IPS-18c (cell line): ENCODE results near the gene HOXD9.

Experiments used
- H3K4me3 ChIP-seq: 2 replicates; pipeline ENCODE4 v1.7.0; 2013; ENCODE audit warnings: low read depth, mild to moderate bottlenecking, low read length, moderate library complexity; ENCODE audit not compliant: insufficient read depth
- H3K9me3 ChIP-seq: one replicate; pipeline ENCODE4 v1.6.1; 2013; ENCODE audit warnings: mild to moderate bottlenecking, low read length, moderate library complexity; ENCODE audit not compliant: control insufficient read depth, insufficient read depth

Gene HOXD9

DNA sequence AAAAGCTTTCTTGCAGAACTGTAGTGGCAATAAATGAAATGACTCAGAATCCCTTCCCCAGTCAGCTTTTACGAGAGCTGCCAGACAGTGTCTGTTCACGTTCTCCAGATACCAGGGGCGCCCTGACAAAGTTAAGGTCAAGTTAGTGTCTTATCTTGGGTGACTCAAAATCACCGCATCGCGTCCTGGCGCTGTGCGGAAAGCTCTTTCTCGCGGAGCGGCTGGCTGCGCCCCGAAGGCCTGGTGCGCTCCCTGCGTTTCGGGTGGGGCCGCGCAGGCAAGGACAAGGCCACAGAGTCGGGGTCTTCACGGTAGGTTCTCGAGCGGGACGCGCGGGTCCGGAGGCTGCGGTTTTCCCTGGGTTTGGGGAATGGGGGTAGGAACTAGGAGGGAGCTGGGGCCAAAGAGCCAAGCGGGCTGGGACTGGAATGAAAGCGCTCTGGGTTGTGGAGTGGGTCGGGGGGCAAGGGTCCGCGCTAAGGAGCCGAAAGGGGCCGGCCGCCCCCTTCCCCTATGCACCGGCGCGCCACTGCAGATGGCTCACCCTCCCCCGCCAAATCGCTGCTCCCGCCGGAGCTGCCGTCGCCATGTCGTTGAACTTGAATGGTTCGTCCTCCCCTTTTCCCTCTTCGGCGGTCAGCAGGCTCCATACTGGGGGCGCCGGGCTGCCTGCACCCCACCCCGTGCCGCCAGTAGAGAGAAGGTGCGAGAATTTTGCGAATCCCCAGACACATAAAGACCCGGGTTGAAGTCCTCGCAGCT is 18.0 kb upstream of the HOXD9 start:
- Histone ChIP-seq H3K9me3 (peaks cover 2% of the 10 kb centered on the region), H3K4me3 (0 out of 2 replicates have a peak overlapping the region, but pooled peaks have one; percentile 15)

DNA sequence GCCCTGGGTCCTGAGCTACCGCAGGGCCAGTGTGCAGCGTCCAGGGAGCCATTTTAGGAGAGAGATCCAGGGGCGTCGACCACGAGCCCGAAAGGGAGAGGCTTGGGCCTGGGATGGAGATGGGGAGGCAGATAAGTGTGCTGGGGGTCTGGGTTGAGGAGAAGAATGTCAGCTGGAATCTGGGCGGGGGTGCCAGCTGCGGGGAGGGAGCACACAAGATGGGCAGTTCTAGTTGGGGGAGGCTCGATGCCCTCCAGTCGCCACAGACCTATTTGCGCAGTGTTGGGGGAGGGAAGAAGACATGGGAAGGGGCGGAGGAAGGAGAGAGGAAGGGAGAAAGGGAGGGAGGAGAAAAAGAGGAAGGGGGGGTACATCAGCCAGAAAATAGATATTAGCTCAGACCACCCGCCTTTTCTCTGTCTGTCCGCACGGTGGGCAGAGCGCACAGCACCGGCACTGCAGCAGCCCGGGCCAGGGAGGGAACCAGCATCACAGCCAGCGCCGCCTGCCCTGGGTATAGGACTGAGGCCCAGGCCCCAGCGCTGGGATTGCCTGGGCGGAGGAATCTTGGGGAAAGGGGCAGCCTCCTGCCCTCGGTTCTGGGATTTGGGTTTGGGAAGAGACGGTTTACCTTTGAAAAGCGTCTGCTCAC is 17.3 kb upstream of the HOXD9 start:
- H3K4me3 ChIP-seq = 0 out of 2 replicates have a peak overlapping the region, but pooled peaks have one; percentile 15
- no peaks in the 10 kb centered on the region for H3K9me3 ChIP-seq

DNA sequence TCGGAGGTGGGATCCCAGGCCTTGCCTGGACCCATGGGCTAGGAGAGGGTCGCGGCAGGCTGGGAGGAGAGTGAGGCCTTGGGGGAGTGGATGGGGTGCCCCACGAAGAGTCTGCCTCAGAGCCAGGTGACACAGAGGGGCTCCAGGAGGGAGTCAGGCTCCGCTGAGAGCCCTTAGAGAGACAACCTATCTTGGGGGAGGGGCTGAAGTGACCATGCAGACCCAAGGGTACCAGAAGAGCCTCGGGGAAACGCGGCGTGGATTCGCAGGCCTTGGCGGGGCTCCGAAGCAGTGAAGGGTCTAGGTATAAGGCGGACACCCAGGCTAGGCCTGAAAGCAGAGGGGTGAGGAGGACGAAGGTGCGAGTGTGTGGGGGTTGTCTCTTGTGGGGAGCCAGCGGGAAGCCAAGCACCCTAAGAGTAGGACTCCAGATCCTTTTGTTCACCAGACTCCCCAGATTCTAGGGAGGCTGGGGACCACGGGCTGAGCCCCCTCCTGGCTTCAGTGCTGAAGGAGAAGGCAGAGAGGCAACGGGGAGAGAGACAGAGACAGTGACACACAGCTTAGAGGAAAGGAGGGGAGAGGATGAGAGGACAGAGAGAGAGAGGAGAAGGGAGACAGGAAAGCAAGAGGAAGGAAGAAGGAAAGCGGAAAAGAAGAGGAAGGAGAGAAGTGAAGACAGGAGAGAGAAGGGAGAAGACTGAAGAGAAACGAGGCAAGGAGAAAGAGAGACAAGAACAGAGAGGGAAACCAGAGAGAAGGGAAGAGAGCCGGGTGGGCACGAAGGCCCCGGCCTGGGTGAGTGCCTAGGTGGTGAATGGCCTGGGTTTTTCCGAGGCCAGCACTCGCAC is 16.6 kb upstream of the HOXD9 start:
- Histone ChIP-seq H3K9me3 (no peaks in the 10 kb centered on the region), H3K4me3 (no peak overlapping the region; the same call in 1 of the 2 replicates)

DNA sequence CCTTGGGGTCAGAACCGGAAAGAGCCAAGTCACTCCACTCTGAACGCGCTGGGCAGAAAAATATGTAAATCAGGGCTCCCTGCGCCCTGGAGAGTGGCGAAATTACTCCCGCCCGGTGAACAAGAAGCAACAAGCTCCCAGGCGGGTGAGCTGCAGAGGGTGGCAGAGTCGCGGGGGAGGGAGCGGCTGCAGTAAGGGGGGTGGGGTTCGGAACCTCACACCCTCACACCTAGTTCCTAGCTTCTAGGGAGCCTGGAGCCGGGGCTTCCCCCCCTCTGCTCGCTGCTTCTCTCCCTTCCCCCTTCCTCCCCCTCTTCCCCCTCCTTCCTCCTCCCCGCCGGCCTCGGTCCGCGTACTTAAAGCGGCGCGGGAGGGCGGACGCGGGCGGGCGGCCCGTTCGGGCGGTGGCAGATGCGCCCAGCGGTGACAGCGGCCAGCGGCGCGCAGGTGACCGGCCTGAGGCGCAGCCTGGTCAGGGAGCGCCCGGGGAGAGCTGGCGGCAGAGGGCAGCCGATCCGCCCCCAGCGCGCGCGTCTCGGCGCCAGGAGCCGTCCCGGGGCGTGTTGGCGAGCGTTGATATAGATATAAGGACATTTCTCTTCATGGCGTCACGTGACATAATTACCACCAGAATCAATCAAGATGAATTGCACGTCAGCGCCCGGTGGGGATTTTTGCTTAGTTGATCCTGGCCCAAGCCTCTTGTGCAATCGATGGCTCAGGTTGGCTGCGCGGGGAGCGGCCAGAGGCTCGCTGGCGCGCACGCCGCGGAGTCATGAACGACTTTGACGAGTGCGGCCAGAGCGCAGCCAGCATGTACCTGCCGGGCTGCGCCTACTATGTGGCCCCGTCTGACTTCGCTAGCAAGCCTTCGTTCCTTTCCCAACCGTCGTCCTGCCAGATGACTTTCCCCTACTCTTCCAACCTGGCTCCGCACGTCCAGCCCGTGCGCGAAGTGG is 15.7 kb upstream of the HOXD9 start, which contains the start of gene HOXD11:
Gene HOXD11 (plus strand): TSS at position 700 of the 959 bp plus-strand sequence. CDS start 76 bp downstream, at position 776.
- H3K4me3 ChIP-seq = peak within 1 kb of the TSS; percentile 28

DNA sequence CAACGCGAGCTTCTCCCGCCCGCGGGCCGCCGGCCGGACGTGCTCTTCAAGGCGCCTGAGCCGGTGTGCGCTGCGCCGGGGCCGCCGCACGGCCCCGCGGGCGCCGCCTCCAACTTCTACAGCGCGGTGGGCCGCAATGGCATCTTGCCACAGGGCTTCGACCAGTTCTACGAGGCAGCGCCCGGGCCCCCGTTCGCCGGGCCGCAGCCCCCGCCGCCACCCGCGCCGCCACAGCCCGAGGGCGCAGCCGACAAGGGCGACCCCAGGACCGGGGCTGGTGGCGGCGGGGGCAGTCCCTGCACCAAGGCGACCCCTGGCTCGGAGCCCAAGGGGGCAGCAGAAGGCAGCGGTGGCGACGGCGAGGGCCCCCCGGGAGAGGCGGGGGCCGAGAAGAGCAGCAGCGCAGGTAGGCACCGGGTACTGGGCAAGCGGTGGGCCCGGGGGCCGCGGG is 14.8 kb upstream of the HOXD9 start:
- Histone ChIP-seq H3K9me3 (no peaks in the 10 kb centered on the region), H3K4me3 (no peak overlapping the region)

More for the DNA sequence above, 15.7 kb upstream of the HOXD9 start, which contains the start of gene HOXD11:
- no peaks in the 10 kb centered on the region for H3K9me3 ChIP-seq

DNA sequence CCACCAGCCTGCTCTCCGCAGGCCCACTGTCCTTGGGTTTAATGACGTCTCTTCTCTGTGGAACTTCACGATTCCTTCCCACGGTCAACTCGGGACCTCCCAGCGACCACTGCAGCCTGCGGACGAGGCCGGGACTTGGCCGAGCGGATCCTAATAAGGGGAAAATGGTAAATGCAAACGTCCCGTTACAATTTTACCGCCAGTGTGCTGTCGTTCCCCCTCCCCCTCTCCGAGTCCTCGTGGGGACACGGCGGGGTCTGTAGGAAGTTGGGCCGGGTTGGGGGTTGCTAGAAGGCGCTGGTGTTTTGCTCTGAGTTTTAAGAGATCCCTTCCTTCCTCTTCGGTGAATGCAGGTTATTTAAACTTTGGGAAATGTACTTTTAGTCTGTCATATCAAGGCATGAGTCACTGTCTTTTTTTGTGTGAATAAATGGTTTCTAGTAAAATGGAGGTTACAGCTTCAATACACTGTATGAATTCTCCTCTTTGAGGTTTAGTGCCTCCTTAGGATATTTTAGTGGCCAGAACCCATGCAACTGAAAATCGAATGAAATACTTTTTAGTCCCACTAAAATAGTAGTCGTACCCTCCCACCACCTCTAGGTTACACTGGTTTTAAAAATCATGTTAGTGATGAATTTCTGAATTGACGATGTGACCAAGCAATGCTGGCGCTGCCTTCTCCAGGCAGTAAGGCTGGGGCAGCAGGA is 13.2 kb upstream of the HOXD9 start:
- H3K4me3 ChIP-seq = no peak overlapping the region
- H3K9me3 ChIP-seq = no peaks in the 10 kb centered on the region

DNA sequence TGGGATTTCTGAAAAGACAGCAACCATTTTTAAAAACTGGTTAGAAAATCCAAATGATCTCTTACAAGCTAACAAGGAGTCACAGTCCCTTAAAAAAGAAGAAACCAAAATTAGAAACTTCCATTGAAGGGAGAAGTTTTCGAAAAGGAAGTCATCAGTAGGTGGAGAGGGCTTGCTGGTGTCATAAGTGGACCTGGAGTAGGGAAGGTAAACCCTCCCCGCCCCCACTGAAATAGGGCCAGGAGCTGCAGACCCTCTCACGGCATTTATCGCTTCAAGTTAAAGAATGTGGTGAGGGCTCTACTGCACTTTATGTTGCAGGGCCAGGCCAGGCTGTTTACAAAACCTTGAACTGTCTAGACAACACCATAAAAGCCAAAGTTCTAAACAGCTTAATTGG is 12.6 kb upstream of the HOXD9 start:
- Histone ChIP-seq H3K4me3 (no peak overlapping the region), H3K9me3 (no peaks in the 10 kb centered on the region)

DNA sequence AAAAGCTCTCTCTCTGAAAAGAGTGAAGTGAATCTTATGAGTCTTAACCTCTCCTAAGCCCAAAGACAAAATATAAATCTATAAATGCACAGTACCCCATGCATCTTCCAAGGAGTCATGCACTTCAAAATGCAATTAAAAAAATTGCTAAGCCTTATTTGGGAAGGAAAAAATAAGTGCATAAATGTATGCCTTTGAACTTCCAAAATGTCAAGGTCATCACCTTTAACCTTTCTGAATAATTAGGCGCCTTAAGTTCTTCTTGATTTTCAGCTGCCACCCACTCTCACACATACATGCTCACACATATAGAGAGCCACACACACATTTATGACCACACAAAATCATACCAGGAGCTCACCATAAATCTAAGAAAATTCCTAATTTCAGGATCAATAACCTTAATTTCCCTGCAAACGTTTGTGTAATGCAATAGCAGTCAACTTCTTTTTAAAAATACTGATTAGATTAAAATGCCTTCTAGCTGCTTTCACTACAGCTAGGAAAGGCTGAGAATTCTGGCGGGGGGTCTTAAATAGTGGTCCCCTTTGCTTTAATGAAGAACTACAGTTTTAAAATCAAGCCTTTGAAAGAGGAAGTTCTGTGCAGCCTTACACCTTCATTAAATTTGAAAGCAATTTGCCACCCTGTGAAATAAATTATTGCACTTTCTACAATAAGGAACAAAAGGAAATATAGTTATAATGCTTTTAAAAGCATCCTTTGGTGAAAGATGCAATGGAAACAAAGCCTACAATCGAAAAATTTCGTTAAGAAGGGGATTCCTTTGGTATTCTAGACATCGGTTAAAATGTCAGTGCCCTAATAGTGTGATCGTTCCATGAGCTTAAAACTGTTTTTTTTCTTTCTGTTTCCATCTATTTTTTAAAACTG is 11.9 kb upstream of the HOXD9 start:
- no peak overlapping the region for H3K4me3 ChIP-seq
- H3K9me3 ChIP-seq = no peaks in the 10 kb centered on the region

DNA sequence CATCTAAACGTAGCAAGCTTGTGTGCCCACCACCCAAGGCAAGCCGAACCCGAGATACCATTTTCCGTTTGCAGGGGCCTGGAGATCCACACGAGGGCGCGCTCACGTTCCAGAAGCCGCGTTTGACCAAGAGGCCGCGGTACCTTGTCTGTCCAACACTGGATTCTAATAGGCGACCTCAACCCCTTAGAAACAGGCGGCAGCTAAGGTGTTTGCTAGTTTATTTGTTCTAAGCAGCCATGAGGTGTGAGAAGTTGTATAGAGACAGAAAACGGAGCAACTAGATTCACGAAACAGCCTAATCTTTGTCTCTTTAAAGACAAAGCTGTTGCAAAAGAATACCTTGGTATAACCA is 11.2 kb upstream of the HOXD9 start:
- Histone ChIP-seq H3K9me3 (no peaks in the 10 kb centered on the region), H3K4me3 (no peak overlapping the region)

DNA sequence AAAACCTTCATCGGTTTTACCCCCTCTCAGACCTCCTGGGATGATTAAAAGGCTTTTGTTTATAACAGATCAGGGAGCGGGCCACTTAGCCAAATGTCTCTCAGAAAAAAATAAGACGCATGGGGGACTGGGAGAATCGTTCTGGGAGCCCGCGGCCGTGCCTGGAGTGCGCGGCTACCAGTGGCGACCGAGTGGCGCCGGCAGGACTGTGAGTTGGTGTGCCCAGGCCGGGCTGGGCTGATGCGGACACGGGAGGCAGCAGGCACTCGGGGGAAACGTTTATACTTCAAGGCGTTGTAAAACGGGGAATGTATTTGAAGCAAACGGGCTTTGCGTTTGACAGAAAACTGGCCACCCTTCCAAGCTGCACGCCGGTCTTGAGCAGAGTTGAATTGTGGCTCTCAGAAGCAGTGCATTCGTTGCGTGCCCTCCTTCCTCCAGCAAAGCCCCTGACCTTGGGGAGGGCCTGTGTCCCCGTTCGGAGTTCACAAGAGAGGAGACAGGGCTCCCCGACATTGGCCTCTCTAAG is 10.6 kb upstream of the HOXD9 start:
- H3K4me3 ChIP-seq = no peak overlapping the region
- H3K9me3 ChIP-seq = no peaks in the 10 kb centered on the region

DNA sequence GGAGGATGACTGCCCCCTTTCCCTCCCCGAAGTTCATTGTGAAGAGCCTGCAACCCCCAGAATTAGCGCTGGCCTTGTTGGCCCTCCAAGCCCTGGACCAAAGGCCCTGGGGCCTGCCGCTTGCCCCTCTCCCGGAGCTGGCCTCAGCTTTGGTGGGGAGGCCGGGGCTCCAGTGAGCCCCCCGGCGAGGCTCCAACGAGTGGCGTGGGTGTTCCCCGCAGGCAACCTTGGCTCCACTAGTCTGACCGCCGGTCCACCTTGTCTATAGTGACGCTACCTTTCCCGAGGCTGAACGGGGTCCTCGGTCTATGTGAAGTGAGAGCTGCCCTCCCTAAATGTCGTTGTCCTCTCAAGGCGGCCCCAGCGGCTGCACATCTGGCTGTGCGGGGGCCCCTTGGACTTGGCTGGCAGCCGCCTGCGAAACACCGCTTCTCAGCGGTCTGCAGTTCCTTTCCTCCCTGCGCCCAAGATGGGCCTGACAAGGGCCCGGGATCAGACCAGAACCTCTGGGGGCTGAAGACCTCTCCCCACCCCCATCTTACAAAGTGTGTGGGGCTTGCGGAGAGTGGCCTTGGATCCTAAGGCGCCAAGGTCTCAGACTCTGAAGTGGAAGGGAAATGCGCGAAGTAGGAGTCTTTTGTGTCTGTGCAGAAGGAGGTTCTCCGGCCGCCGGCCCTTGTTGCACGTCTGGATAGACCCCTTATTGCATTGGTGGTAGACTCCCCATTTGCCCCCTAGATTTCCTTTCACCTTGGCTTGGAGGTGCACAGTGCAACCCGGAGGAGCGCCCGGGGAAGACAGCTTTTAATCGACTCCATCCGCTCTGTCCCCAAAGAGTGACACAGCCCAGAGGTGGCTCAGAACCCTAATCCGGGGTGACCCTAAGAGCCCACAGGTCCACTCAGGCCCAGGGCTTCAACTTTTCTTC is 9.9 kb upstream of the HOXD9 start:
- no peak overlapping the region for H3K4me3 ChIP-seq

DNA sequence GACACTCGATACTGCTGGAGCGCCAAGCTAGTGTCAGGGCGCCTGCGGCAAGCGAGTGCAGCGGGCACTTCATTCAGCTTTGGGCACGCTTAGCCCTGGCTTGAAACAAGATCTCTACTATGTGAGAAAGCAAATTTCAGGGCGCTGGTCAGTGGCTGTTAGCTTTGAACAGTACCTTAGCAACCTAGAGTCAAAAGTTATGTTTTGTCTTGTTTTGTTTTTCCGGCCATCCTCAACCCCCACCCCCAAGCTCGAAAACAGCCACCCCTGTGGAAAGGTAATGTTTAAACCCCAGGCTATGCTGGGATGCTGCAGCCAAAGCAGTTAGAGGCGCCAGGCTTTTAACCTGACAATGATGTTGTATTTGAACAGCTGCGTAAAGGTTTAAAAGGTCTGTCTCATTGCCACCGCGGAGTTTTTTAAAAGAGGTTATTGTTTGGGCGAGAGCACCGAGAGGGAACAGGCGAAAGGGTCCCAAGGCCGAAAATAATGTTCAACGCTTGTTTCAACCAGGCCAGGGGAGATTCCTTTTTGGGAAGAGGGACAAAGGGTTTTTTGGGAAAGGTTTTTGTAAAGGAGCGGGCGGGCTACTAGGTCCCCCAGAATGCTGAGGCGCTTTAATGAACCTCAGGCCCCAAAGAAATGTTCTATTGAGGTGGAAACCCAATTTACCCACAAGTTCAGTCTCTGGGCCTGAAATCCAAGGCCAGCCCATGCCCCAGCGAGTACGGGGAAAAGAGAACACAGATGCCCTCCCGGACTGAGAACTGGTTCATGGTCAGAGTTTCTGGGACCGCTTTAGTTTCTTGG is 8.2 kb upstream of the HOXD9 start:
- Histone ChIP-seq H3K4me3 (no peak overlapping the region), H3K9me3 (no peaks in the 10 kb centered on the region)

More for the DNA sequence above, 9.9 kb upstream of the HOXD9 start:
- no peaks in the 10 kb centered on the region for H3K9me3 ChIP-seq

DNA sequence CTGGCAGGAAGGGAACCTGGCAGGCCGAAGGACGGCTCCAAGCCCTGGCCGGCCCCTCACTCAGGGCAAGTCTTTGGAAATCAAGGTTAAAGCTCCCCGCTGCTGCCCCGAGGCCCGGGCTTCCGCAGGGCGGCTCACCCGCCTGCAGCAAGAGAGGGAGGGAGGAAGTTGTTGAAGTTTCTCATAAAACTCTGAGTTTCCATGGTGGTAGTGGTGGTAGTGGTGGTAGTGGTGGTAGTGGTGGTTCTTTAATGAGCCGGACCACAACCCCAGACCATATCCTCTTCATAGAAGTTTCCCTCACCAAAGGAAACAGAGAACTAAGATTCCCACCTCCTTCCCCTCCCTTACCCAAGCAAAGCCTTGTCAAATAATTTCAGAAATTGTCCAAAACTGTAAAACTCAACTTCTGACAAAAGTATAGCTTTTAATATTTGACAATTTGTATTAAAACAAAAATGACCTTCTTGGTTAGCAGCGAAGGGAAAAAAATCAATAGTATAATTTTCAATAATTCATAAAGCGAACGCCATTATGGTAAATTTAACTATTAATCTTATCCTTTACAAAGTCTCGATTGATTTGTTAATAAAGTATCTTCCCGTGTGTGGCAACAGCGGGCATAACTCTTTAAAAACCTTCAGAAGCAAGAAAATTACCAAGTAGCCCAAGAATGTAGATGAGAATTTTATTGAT is 7.4 kb upstream of the HOXD9 start:
- no peak overlapping the region for H3K4me3 ChIP-seq
- H3K9me3 ChIP-seq = no peaks in the 10 kb centered on the region
